DOHH2 (cell line): ENCODE data around the gene SGSH.

Experiments
- H3F3A ChIP-seq: fragments of 200-600 bp; sonication (generic), shearing (Covaris generic); 2 replicates; pipeline ENCODE4 v1.6.0; 2016; ENCODE audit warnings: antibody characterized with exemption, mild to moderate bottlenecking; ENCODE audit not compliant: control insufficient read depth, insufficient read depth
- H3K27ac ChIP-seq: fragments of 200-600 bp; sonication (generic); 2 replicates; pipeline ENCODE4 v1.5.1; 2014; ENCODE audit warnings: low read depth, mild to moderate bottlenecking, low read length, moderate library complexity
- H3K27me3 ChIP-seq: fragments of 200-600 bp; sonication (generic); 2 replicates; pipeline ENCODE4 v1.6.1; 2014; ENCODE audit warnings: mild to moderate bottlenecking, low read length, mixed read lengths; ENCODE audit not compliant: control insufficient read depth
- H3K36me3 ChIP-seq: fragments of 200-600 bp; sonication (generic); 2 replicates; pipeline ENCODE4 v1.6.1; 2014; ENCODE audit warnings: mild to moderate bottlenecking, low read length, moderate library complexity, mixed read lengths; ENCODE audit not compliant: control insufficient read depth
- H3K4me1 ChIP-seq: fragments of 200-600 bp; sonication (generic); 2 replicates; pipeline ENCODE4 v1.6.1; 2014; ENCODE audit warnings: mild to moderate bottlenecking, low read length, mixed read lengths; ENCODE audit not compliant: control insufficient read depth
- H3K4me2 ChIP-seq: fragments of 200-600 bp; sonication (generic); 2 replicates; pipeline ENCODE4 v1.6.0; 2014; ENCODE audit warnings: mild to moderate bottlenecking, low read length, moderate library complexity
- H3K4me3 ChIP-seq: fragments of 200-600 bp; sonication (generic); 2 replicates; pipeline ENCODE4 v1.5.1; 2014; ENCODE audit warnings: mild to moderate bottlenecking, low read length, mixed read lengths
- H3K79me2 ChIP-seq: fragments of 200-600 bp; sonication (generic); 2 replicates; pipeline ENCODE4 v1.6.1; 2014; ENCODE audit warnings: mild to moderate bottlenecking, low read length, mixed read lengths; ENCODE audit not compliant: control insufficient read depth
- H3K9me2 ChIP-seq: fragments of 200-600 bp; sonication (generic); replicated peaks from 2 replicates; pipeline ENCODE4 v1.6.1; 2014; ENCODE audit warnings: mild to moderate bottlenecking, low read length, mixed read lengths; ENCODE audit not compliant: control insufficient read depth
- H3K9me3 ChIP-seq: fragments of 200-600 bp; sonication (generic); 2 replicates; pipeline ENCODE4 v1.6.1; 2014; ENCODE audit warnings: antibody characterized with exemption, low read length, mixed read lengths; ENCODE audit not compliant: control insufficient read depth, insufficient read depth
- H4K20me1 ChIP-seq: fragments of 200-600 bp; sonication (generic); 2 replicates; pipeline ENCODE4 v1.6.0; 2014; ENCODE audit warnings: low read depth, mild to moderate bottlenecking, antibody characterized with exemption, low read length, moderate library complexity; ENCODE audit not compliant: control insufficient read depth, insufficient read depth
- EZH2phosphoT487 ChIP-seq: fragments of 200-600 bp; sonication (generic); IDR thresholded peaks from 2 replicates; pipeline ENCODE4 v1.6.1; 2017; ENCODE audit warnings: borderline replicate concordance, mild to moderate bottlenecking, antibody characterized with exemption, low read length, moderate library complexity, mixed read lengths
- TF ChIP-seq, protein P1 (sequence below): fragments of 200-600 bp; sonication (generic); IDR thresholded peaks from one replicate; pipeline ENCODE4 v1.5.1; 2014; ENCODE audit warnings: antibody characterized with exemption, mild to moderate bottlenecking, low read depth, low read length; ENCODE audit not compliant: poor library complexity, severe bottlenecking

The SGSH gene

DNA sequence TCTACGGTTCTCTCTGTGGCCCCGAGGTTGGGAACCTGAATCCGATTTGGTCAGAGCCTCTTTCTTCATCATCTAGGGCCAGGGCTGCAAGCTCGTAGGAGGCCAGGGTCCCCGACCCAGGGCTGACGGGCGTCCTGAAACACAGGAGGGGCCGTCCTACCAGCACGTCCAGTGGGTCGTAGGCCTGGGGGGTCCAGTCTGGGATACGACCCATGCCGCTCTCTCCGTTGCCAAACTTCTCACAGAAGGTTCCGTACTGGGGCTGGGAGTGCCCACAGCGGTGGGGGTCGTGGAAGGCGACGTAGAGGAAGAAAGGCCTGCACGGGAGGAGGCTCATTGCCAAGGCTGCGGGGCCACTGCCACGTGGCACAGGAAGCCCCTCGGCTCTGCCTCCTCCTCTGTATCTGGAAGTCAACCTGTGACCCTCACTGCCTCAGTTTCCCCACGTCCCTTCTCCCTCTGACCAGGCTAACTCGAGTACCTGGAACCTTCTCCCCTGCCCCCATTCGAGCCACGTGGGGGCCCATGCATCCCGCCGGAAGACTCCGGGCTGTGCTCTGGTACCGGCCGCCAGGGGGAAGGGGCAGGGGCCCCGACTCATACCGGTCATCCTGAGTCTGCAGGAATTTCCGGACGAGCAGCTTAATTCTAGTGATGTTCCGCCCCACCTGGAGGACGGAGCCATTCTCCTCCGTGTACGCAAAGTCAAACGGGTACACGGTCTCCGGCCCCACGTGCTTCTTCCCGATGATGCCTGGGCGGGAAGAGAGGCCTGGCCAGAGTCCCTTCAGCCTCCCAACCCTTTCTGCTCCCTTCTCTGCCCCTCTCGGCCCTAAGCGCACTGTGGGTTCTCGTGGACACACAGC lies 5.9 kb downstream of the SGSH start:
- no peaks in the 10 kb centered on the region for H3K79me2 ChIP-seq
- H3K9me2 ChIP-seq, result no peaks in the 10 kb centered on the region
- H3K9me3 ChIP-seq, result no peaks in the 10 kb centered on the region
- TF ChIP-seq, protein P1, sequence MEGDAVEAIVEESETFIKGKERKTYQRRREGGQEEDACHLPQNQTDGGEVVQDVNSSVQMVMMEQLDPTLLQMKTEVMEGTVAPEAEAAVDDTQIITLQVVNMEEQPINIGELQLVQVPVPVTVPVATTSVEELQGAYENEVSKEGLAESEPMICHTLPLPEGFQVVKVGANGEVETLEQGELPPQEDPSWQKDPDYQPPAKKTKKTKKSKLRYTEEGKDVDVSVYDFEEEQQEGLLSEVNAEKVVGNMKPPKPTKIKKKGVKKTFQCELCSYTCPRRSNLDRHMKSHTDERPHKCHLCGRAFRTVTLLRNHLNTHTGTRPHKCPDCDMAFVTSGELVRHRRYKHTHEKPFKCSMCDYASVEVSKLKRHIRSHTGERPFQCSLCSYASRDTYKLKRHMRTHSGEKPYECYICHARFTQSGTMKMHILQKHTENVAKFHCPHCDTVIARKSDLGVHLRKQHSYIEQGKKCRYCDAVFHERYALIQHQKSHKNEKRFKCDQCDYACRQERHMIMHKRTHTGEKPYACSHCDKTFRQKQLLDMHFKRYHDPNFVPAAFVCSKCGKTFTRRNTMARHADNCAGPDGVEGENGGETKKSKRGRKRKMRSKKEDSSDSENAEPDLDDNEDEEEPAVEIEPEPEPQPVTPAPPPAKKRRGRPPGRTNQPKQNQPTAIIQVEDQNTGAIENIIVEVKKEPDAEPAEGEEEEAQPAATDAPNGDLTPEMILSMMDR, result no peak
- TF ChIP-seq EZH2phosphoT487, result no peak
- H3K4me1 ChIP-seq, result peaks cover 9% of the 10 kb centered on the region
- H4K20me1 ChIP-seq, result no peaks in the 10 kb centered on the region
- H3K27me3 ChIP-seq, result 0 out of 2 replicates have a peak, but pooled peaks cover 2% of the 10 kb centered on the region
- H3K36me3 ChIP-seq, result no peaks in the 10 kb centered on the region
- no peak overlapping the region for H3K4me2 ChIP-seq
- no peak overlapping the region for H3K4me3 ChIP-seq
- H3K27ac ChIP-seq, result no peak overlapping the region
- H3F3A ChIP-seq, result no peaks in the 10 kb centered on the region

DNA sequence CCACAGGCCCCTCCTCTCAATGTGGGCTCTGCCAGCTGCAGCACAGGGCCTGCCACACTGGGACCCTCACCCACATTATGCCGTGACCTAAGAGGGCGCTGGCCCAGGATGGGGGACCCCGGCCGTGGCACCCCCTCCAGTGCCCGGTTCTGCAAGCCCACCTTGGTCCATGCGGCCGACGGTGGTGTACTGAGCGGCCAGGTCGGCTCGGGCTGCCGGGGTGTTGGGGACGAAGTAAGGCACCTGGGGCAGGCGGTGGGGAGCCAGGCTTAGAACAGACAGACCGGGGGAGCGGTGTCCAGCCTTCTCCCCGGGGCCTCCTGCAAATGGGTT lies 6.5 kb downstream of the SGSH start:
- Histone ChIP-seq H3K4me2 (no peak overlapping the region), H3K4me3 (no peak overlapping the region), H3K79me2 (no peaks in the 10 kb centered on the region), H3K9me2 (no peaks in the 10 kb centered on the region), H3K27ac (no peak overlapping the region), H4K20me1 (no peaks in the 10 kb centered on the region), H3K4me1 (peaks cover 3% of the 10 kb centered on the region), H3K9me3 (no peaks in the 10 kb centered on the region), H3F3A (no peaks in the 10 kb centered on the region), H3K27me3 (0 out of 2 replicates have a peak, but pooled peaks cover 2% of the 10 kb centered on the region), H3K36me3 (no peaks in the 10 kb centered on the region)
- TF ChIP-seq, protein P1, result no peak
- no peak for TF ChIP-seq EZH2phosphoT487

DNA sequence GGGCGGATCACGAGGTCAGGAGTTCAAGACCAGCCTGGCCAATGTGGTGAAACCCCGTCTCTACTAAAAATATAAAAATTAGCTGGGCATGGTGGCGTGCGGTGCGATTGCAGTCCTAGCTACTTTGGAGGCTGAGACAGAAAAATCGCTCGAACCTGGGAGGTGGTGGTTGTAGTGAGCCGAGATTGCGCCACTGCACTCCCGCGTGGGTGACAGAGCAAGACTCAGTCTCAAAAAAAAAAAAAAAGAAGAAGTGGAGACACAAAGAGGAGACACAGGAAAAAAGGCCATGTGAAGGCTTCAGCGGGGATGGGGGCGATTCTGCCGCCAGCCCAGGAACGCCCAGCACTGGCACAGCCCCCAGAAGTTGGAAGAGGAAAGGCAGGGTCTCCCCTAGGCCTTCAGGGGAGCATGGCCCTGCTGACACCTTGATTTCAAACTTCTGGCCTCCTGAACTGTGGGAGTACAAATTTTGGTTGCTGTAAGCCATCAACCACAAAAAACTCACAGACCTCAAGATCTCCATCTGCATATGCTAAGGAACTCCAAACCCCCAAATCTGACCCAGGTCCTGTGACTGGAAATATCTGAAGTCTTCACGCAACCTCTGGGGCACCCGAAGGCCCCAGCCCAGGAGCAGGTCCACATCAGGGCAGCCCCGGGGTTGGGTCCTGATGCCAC lies 7.0 kb downstream of the SGSH start:
- H3K4me1 ChIP-seq, result no peaks in the 10 kb centered on the region
- TF ChIP-seq, protein P1, result no peak
- TF ChIP-seq EZH2phosphoT487, result no peak
- H3K27me3 ChIP-seq, result 0 out of 2 replicates have a peak, but pooled peaks cover 2% of the 10 kb centered on the region
- H3K27ac ChIP-seq, result no peak overlapping the region
- no peaks in the 10 kb centered on the region for H3K79me2 ChIP-seq
- H3K4me3 ChIP-seq, result no peak overlapping the region
- no peaks in the 10 kb centered on the region for H3K9me3 ChIP-seq
- no peaks in the 10 kb centered on the region for H3K9me2 ChIP-seq
- no peaks in the 10 kb centered on the region for H3K36me3 ChIP-seq
- H4K20me1 ChIP-seq, result no peaks in the 10 kb centered on the region
- H3F3A ChIP-seq, result no peaks in the 10 kb centered on the region
- no peak overlapping the region for H3K4me2 ChIP-seq
